H9 (cell line): ENCODE results near the gene TUBD1. TPM values are rescaled to one million over a fixed set of nuclear protein-coding genes. Genes with fewer than 3 reads are reported as not detected.

Experiments
- DNase-seq: peaks from one replicate; pipeline ENCODE4 v3.0.0-alpha.2; 2017
- H2AFZ ChIP-seq: one replicate; pipeline ENCODE4 v1.6.1; 2013; ENCODE audit warnings: mild to moderate bottlenecking, low read length, control low read depth, moderate library complexity
- H2AK5ac ChIP-seq: 2 replicates; pipeline ENCODE4 v1.6.1; 2013; ENCODE audit warnings: low read length, control low read depth, mixed read lengths; ENCODE audit not compliant: insufficient read length
- H2BK120ac ChIP-seq: one replicate; pipeline ENCODE4 v1.6.1; 2013; ENCODE audit warnings: low read depth, mild to moderate bottlenecking, low read length, control low read depth, inconsistent platforms; ENCODE audit not compliant: poor library complexity, severe bottlenecking
- H2BK12ac ChIP-seq: 2 replicates; pipeline ENCODE4 v1.6.1; 2013; ENCODE audit warnings: low read length, control low read depth, mixed read lengths, low read depth; ENCODE audit not compliant: insufficient read length
- H2BK15ac ChIP-seq: 2 replicates; pipeline ENCODE4 v1.6.1; 2013; ENCODE audit warnings: low read depth, low read length, control low read depth
- H2BK20ac ChIP-seq: one replicate; pipeline ENCODE4 v1.6.1; 2013; ENCODE audit warnings: low read depth, mild to moderate bottlenecking, low read length, control low read depth, inconsistent platforms; ENCODE audit not compliant: poor library complexity, severe bottlenecking
- H2BK5ac ChIP-seq: 2 replicates; pipeline ENCODE4 v1.6.1; 2013; ENCODE audit warnings: low read length, control low read depth, mixed read lengths; ENCODE audit not compliant: insufficient read length
- H3K14ac ChIP-seq: 2 replicates; pipeline ENCODE4 v1.6.1; 2013; ENCODE audit warnings: low read length, control low read depth; ENCODE audit not compliant: insufficient read depth
- H3K18ac ChIP-seq: 2 replicates; pipeline ENCODE4 v1.6.1; 2013; ENCODE audit warnings: low read depth, mild to moderate bottlenecking, mixed read lengths, low read length, control low read depth; ENCODE audit not compliant: insufficient read length
- H3K23ac ChIP-seq: 2 replicates; pipeline ENCODE4 v1.6.1; 2013; ENCODE audit warnings: low read length, control low read depth, mixed read lengths, low read depth; ENCODE audit not compliant: insufficient read length
- H3K23me2 ChIP-seq: 2 replicates; pipeline ENCODE4 v1.6.1; 2013; ENCODE audit warnings: low read depth, mild to moderate bottlenecking, mixed read lengths, low read length, control low read depth; ENCODE audit not compliant: insufficient read length, poor library complexity, severe bottlenecking
- H3K27ac ChIP-seq: 2 replicates; pipeline ENCODE4 v1.5.1; 2013; ENCODE audit warnings: low read length, control low read depth, mixed read lengths, low read depth; ENCODE audit not compliant: insufficient read length
- H3K27me3 ChIP-seq: 2 replicates; pipeline ENCODE4 v1.6.1; 2013; ENCODE audit warnings: low read length, control low read depth, inconsistent platforms; ENCODE audit not compliant: insufficient read depth
- H3K4ac ChIP-seq: 2 replicates; pipeline ENCODE4 v1.6.1; 2013; ENCODE audit warnings: low read depth, mild to moderate bottlenecking, control low read depth, inconsistent platforms, low read length, moderate library complexity
- H3K4me1 ChIP-seq: 2 replicates; pipeline ENCODE4 v1.6.1; 2013; ENCODE audit warnings: low read length, control low read depth, inconsistent platforms; ENCODE audit not compliant: insufficient read depth
- H3K4me2 ChIP-seq: 2 replicates; pipeline ENCODE4 v1.6.1; 2013; ENCODE audit warnings: low read length, control low read depth, mixed read lengths; ENCODE audit not compliant: insufficient read length, insufficient read depth
- H3K56ac ChIP-seq: 2 replicates; pipeline ENCODE4 v1.6.1; 2013; ENCODE audit warnings: low read depth, mild to moderate bottlenecking, mixed read lengths, low read length, control low read depth; ENCODE audit not compliant: insufficient read length
- H3K79me1 ChIP-seq: 2 replicates; pipeline ENCODE4 v1.6.1; 2013; ENCODE audit warnings: low read depth, mild to moderate bottlenecking, moderate library complexity, low read length, control low read depth, inconsistent platforms; ENCODE audit not compliant: insufficient read depth, poor library complexity, severe bottlenecking
- H3K79me2 ChIP-seq: 2 replicates; pipeline ENCODE4 v1.6.1; 2013; ENCODE audit warnings: low read length, control low read depth, inconsistent platforms; ENCODE audit not compliant: insufficient read depth
- H3K9ac ChIP-seq: 2 replicates; pipeline ENCODE4 v1.6.1; 2013; ENCODE audit warnings: low read length, control low read depth, mixed read lengths; ENCODE audit not compliant: insufficient read length; ENCODE audit errors: extremely low read depth
- H3K9me3 ChIP-seq: one replicate; pipeline ENCODE4 v1.6.1; 2013; ENCODE audit warnings: low read depth, low read length, inconsistent platforms; ENCODE audit not compliant: control insufficient read depth
- H3T11ph ChIP-seq: one replicate; pipeline ENCODE4 v1.6.1; 2013; ENCODE audit warnings: mild to moderate bottlenecking, low read length, control low read depth, inconsistent platforms
- H4K20me1 ChIP-seq: one replicate; pipeline ENCODE4 v1.6.1; 2013; ENCODE audit not compliant: control insufficient read depth, insufficient read length, insufficient read depth
- H4K5ac ChIP-seq: 2 replicates; pipeline ENCODE4 v1.6.1; 2013; ENCODE audit warnings: low read depth, mild to moderate bottlenecking, mixed read lengths, low read length, control low read depth; ENCODE audit not compliant: insufficient read length
- H4K8ac ChIP-seq: replicated peaks from 2 replicates; pipeline ENCODE4 v1.6.1; 2013; ENCODE audit warnings: low read length, control low read depth, mixed read lengths, low read depth; ENCODE audit not compliant: insufficient read length
- H4K91ac ChIP-seq: 2 replicates; pipeline ENCODE4 v1.6.1; 2013; ENCODE audit warnings: low read depth, mild to moderate bottlenecking, moderate library complexity, mixed read lengths, low read length, control low read depth; ENCODE audit not compliant: insufficient read length
- H3K27ac Mint-ChIP-seq, 3 experiments: 2 replicates in 2 of 3; 3 replicates in 1 of 3; pipeline ENCODE4 v1.8.0; 2020 to 2021; ENCODE audit warnings: mixed read lengths in 3 of 3, mild to moderate bottlenecking in 1 of 3, moderate library complexity in 1 of 3
- H3K27me3 Mint-ChIP-seq: 2 replicates; pipeline ENCODE4 v1.8.0; 2021; ENCODE audit warnings: low read depth, mild to moderate bottlenecking, moderate library complexity, mixed read lengths
- H3K36me3 Mint-ChIP-seq, 3 experiments: 2 replicates in 2 of 3; 3 replicates in 1 of 3; pipeline ENCODE4 v1.8.0; 2020 to 2021; ENCODE audit warnings: low read depth in 3 of 3, mixed read lengths in 3 of 3; ENCODE audit not compliant: insufficient read depth in 1 of 3
- H3K4me1 Mint-ChIP-seq, 2 experiments: 2 replicates each; pipeline ENCODE4 v1.8.0; 2020; ENCODE audit warnings: mixed read lengths in 2 of 2
- H3K4me3 Mint-ChIP-seq, 2 experiments: 2 replicates in 1 of 2; 3 replicates in 1 of 2; pipeline ENCODE4 v1.8.0; 2020 to 2021; ENCODE audit warnings: mild to moderate bottlenecking in 2 of 2, mixed read lengths in 2 of 2, moderate library complexity in 1 of 2
- H3K9me3 Mint-ChIP-seq, 2 experiments: 2 replicates in 1 of 2; 3 replicates in 1 of 2; pipeline ENCODE4 v1.8.0; 2020; ENCODE audit warnings: mild to moderate bottlenecking in 2 of 2, mixed read lengths in 2 of 2, moderate library complexity in 1 of 2
- WGBS: extraction: QIAGEN DNeasy Blood & Tissue Kit; methylation state at CpG from one replicate; pipeline ENCODE4 v1.1.7; 2013; ENCODE audit warnings: missing lambda C conversion rate, low lambda C conversion rate, mixed read lengths; ENCODE audit not compliant: insufficient read length; ENCODE audit errors: extremely low coverage; 5-methylcytosine and 5-hydroxymethylcytosine counted together
- total RNA-seq: library from RNA; stranded (reverse); gene quantifications from 2 replicates; pipeline ENCODE4 v1.2.1, GENCODE V29; 2021
- TF ChIP-seq, protein P1 (sequence below): fragments of 200-600 bp; sonication (generic); conservative IDR thresholded peaks from 3 replicates; pipeline ENCODE4 v1.8.0; 2021; ENCODE audit warnings: antibody characterized with exemption, mild to moderate bottlenecking

TUBD1 gene
- total RNA-seq, 1 experiment from 2014 or later, result 26.4 TPM

- no CpG with 5 or more reads among the region's 7 CpGs for WGBS
- Histone ChIP-seq H4K91ac (no peak overlapping the region), H3K23me2 (no peaks in the 10 kb centered on the region), H3K4ac (no peak overlapping the region), H2BK12ac (peak overlapping the region; percentile 79), H3K9me3 (no peaks in the 10 kb centered on the region), H2AK5ac (no peak overlapping the region), H3K27me3 (no peaks in the 10 kb centered on the region), H3K79me1 (no peaks in the 10 kb centered on the region), H4K20me1 (no peaks in the 10 kb centered on the region), H2BK120ac (no peak overlapping the region), H3K79me2 (no peaks in the 10 kb centered on the region), H3K4me1 (peaks cover 7% of the 10 kb centered on the region), H3T11ph (no peak overlapping the region), H2AFZ (no peak overlapping the region), H3K18ac (peak overlapping the region; percentile 50), H3K23ac (no peak overlapping the region), H4K5ac (no peak overlapping the region), H4K8ac (no peak overlapping the region), H2BK15ac (no peak overlapping the region), H3K9ac (no peak overlapping the region), H3K56ac (no peak overlapping the region), H3K4me2 (no peak overlapping the region), H3K27ac (peak overlapping the region; percentile 42), H3K14ac (peak overlapping the region; percentile 66; the same call in 1 of the 2 replicates), H2BK5ac (no peak overlapping the region), H2BK20ac (no peak overlapping the region)
- TF ChIP-seq, protein P1, sequence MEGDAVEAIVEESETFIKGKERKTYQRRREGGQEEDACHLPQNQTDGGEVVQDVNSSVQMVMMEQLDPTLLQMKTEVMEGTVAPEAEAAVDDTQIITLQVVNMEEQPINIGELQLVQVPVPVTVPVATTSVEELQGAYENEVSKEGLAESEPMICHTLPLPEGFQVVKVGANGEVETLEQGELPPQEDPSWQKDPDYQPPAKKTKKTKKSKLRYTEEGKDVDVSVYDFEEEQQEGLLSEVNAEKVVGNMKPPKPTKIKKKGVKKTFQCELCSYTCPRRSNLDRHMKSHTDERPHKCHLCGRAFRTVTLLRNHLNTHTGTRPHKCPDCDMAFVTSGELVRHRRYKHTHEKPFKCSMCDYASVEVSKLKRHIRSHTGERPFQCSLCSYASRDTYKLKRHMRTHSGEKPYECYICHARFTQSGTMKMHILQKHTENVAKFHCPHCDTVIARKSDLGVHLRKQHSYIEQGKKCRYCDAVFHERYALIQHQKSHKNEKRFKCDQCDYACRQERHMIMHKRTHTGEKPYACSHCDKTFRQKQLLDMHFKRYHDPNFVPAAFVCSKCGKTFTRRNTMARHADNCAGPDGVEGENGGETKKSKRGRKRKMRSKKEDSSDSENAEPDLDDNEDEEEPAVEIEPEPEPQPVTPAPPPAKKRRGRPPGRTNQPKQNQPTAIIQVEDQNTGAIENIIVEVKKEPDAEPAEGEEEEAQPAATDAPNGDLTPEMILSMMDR, result no peak
- Mint-ChIP-seq H3K36me3 (peaks cover 12 to 14% (median 14%) of the 10 kb centered on the region in 3 experiments; a peak in 6 of 7 replicates), H3K27me3 (no peaks in the 10 kb centered on the region), H3K27ac (peak overlapping the region; percentile 71 to 76 (median 71); a peak in 6 of 7 replicates), H3K9me3 (no peaks in the 10 kb centered on the region), H3K4me1 (peaks cover 32 to 56% of the 10 kb centered on the region in 2 experiments), H3K4me3 (no peak overlapping the region; a peak in 1 of 5 replicates)
- peak; percentile 48 for DNase-seq
Measured at GRCh38 chr17:59846394-59847165, 46.2 kb downstream of the TUBD1 start.
